Retinal pigment epithelial cell (primary cell): ENCODE measurements around the gene TKTL2.
A peak's percentile ranks its signal among the peaks of the same experiment; 100 is the strongest.

Experiments
- DNase-seq: peaks from one replicate; pipeline ENCODE4 v3.0.0-alpha.2; 2010; ENCODE audit warnings: low read depth
- H3K4me3 ChIP-seq: 2 replicates; pipeline ENCODE4 v1.5.1; 2011; ENCODE audit warnings: mild to moderate bottlenecking, low read length, control low read depth, moderate library complexity
- CTCF ChIP-seq: conservative IDR thresholded peaks from 2 replicates; pipeline ENCODE4 v1.5.1; 2011; ENCODE audit warnings: low read depth, low read length, control low read depth, inconsistent platforms

The TKTL2 gene

GRCh38 chr4:163473576-163473975 lies at the start of gene TKTL2:
Gene TKTL2, minus strand, starts transcription at chr4:163473754. Its CDS starts 20 bp downstream, at chr4:163473734.
- DNase-seq, result no peak
- TF ChIP-seq CTCF, result no peak
- no peak within 1 kb of the TSS for H3K4me3 ChIP-seq

GRCh38 chr4:163515198-163515597 lies 41.6 kb upstream of the TKTL2 start:
- H3K4me3 ChIP-seq, result no peak overlapping the region
- no peak for DNase-seq
- no peak for TF ChIP-seq CTCF

GRCh38 chr4:163505374-163505773 lies 31.8 kb upstream of the TKTL2 start:
- no peak for DNase-seq
- TF ChIP-seq CTCF, result no peak
- no peak overlapping the region for H3K4me3 ChIP-seq

GRCh38 chr4:163500586-163500985 lies 27.0 kb upstream of the TKTL2 start:
- TF ChIP-seq CTCF, result no peak
- DNase-seq, result no peak

GRCh38 chr4:163495900-163496299 lies 22.3 kb upstream of the TKTL2 start:
- peak overlapping the region; percentile 87 for H3K4me3 ChIP-seq
- TF ChIP-seq CTCF, result no peak
- no peak for DNase-seq

More at GRCh38 chr4:163500586-163500985, 27.0 kb upstream of the TKTL2 start:
- H3K4me3 ChIP-seq, result no peak overlapping the region

- peak; percentile 3 for TF ChIP-seq CTCF
- DNase-seq, result peak; percentile 83
Observed at GRCh38 chr4:163494360-163495241, 21.0 kb upstream of the TKTL2 start, which contains the start of gene TMA16. Gene TMA16, plus strand, starts transcription at chr4:163494690. Its CDS starts 112 bp downstream, at chr4:163494802.

More at GRCh38 chr4:163494360-163495241, 21.0 kb upstream of the TKTL2 start, which contains the start of gene TMA16:
- peak within 1 kb of the TSS; percentile 87 for H3K4me3 ChIP-seq
